HTR-8/SVneo (cell line): ENCODE results near the gene RNF213.
"Not testable (repeated sequence)": the region's sequence is repeated elsewhere in the genome, so short reads cannot be mapped to it uniquely, and the experiment has no call there.

Source experiments
- DNase-seq: peaks from one replicate; pipeline ENCODE4 v3.0.0; 2011; ENCODE audit warnings: low spot score, mixed read lengths; ENCODE audit not compliant: insufficient read length
- FAIRE-seq: peaks from 2 replicates; lab custom pipeline; 2011; peaks lifted over from hg19 to GRCh38; lab: Jason Lieb, UNC

RNF213 gene

GRCh38 chr17:80402102-80402501, 141.4 kb downstream of the RNF213 start:
- DNase-seq, FAIRE-seq: not testable (repeated sequence)

- FAIRE-seq: no peak
- DNase-seq: no peak
Measured at GRCh38 chr17:80402959-80403358, 142.3 kb downstream of the RNF213 start.

GRCh38 chr17:80406146-80406545, 145.5 kb downstream of the RNF213 start:
- DNase-seq: no peak
- no peak for FAIRE-seq

GRCh38 chr17:80407917-80408316, 147.3 kb downstream of the RNF213 start:
- not testable (repeated sequence) for FAIRE-seq, DNase-seq

GRCh38 chr17:80408872-80409271, 148.2 kb downstream of the RNF213 start:
- DNase-seq: no peak

GRCh38 chr17:80409626-80410025, 149.0 kb downstream of the RNF213 start:
- DNase-seq (no peak), FAIRE-seq (no peak)

More at GRCh38 chr17:80408872-80409271, 148.2 kb downstream of the RNF213 start:
- FAIRE-seq: no peak

GRCh38 chr17:80410441-80411087, 149.9 kb downstream of the RNF213 start:
- not testable (repeated sequence) for FAIRE-seq, DNase-seq

- FAIRE-seq (no peak), DNase-seq (no peak)
Measured at GRCh38 chr17:80413771-80414507, 153.3 kb downstream of the RNF213 start.

GRCh38 chr17:80414508-80414802, 153.8 kb downstream of the RNF213 start:
- FAIRE-seq: no peak
- peak; percentile 30 for DNase-seq

GRCh38 chr17:80414803-80415625, 154.4 kb downstream of the RNF213 start, which contains the start of gene ENDOV:
TSS of gene ENDOV (plus strand) at chr17:80415167. CDS start at chr17:80415195, 28 bp downstream.
- FAIRE-seq (peak; percentile 20), DNase-seq (peak; percentile 99)

- DNase-seq (no peak), FAIRE-seq (no peak)
Measured at GRCh38 chr17:80415626-80416137, 155.0 kb downstream of the RNF213 start.

GRCh38 chr17:80416260-80416939, 155.7 kb downstream of the RNF213 start:
- FAIRE-seq (no peak), DNase-seq (no peak)

GRCh38 chr17:80416940-80417293, 156.3 kb downstream of the RNF213 start:
- no peak for DNase-seq

GRCh38 chr17:80418589-80418988, 157.9 kb downstream of the RNF213 start:
- FAIRE-seq (no peak), DNase-seq (no peak)

More at GRCh38 chr17:80416940-80417293, 156.3 kb downstream of the RNF213 start:
- FAIRE-seq: no peak

- DNase-seq (no peak), FAIRE-seq (no peak)
Measured at GRCh38 chr17:80419255-80419654, 158.6 kb downstream of the RNF213 start.

- DNase-seq: no peak
- no peak for FAIRE-seq
Measured at GRCh38 chr17:80421381-80422090, 160.9 kb downstream of the RNF213 start.

GRCh38 chr17:80422276-80422675, 161.6 kb downstream of the RNF213 start:
- DNase-seq: no peak
- FAIRE-seq: no peak

- FAIRE-seq (no peak), DNase-seq (no peak)
Measured at GRCh38 chr17:80422981-80423380, 162.3 kb downstream of the RNF213 start.

GRCh38 chr17:80423536-80424225, 163.0 kb downstream of the RNF213 start:
- DNase-seq (no peak), FAIRE-seq (no peak)
